HepG2 (cell line): Measurements from ENCODE around the gene DLG4. TPM values are rescaled to one million over a fixed set of nuclear protein-coding genes. Genes with fewer than 3 reads are reported as not detected.
A peak's percentile ranks its signal among the peaks of the same experiment; 100 is the strongest.

Experiments
- CENPX ChIP-seq: sonication (generic); formaldehyde crosslinking; IDR thresholded peaks from 2 replicates; pipeline ENCODE4 v1.9.0; 2021; ENCODE audit warnings: mild to moderate bottlenecking, missing genetic modification reagents, moderate library complexity
- DR1 ChIP-seq: sonication (generic); formaldehyde crosslinking; IDR thresholded peaks from 2 replicates; pipeline ENCODE4 v1.8.0; 2021; ENCODE audit warnings: mild to moderate bottlenecking, missing genetic modification reagents, inconsistent platforms
- FOXA1 ChIP-seq, 2 experiments: fragments of 450-650 bp in 1 of 2; sonication (generic) in 1 of 2; formaldehyde crosslinking in 1 of 2; IDR thresholded peaks; 2 replicates each; pipeline versions ENCODE4 v1.4.0 to v1.6.1; 2016 to 2020; ENCODE audit warnings: missing genetic modification reagents in 1 of 2
- FOXA3 ChIP-seq: IDR thresholded peaks from 2 replicates; pipeline ENCODE4 v1.6.1; 2016; ENCODE audit warnings: missing genetic modification reagents, missing compliant biosample characterization
- KDM6A ChIP-seq: IDR thresholded peaks from 2 replicates; pipeline ENCODE4 v1.6.1; 2016; ENCODE audit warnings: low read depth
- MLLT10 ChIP-seq: sonication (generic); formaldehyde crosslinking; IDR thresholded peaks from 2 replicates; pipeline ENCODE4 v1.4.0; 2020; ENCODE audit warnings: missing genetic modification reagents
- MTA1 ChIP-seq: sonication (generic); formaldehyde crosslinking; IDR thresholded peaks from 2 replicates; pipeline ENCODE4 v1.4.0; 2020; ENCODE audit warnings: missing genetic modification reagents, mild to moderate bottlenecking, borderline replicate concordance
- RELA ChIP-seq: sonication (generic); formaldehyde crosslinking; IDR thresholded peaks from 2 replicates; pipeline ENCODE4 v1.4.0; 2020; ENCODE audit warnings: missing genetic modification reagents
- SMAD3 ChIP-seq: sonication (generic); formaldehyde crosslinking; IDR thresholded peaks from 2 replicates; pipeline ENCODE4 v1.4.0; 2020; ENCODE audit warnings: missing genetic modification reagents
- ZBTB1 ChIP-seq: sonication (generic); formaldehyde crosslinking; IDR thresholded peaks from 2 replicates; pipeline ENCODE4 v1.4.0; 2020; ENCODE audit warnings: missing genetic modification reagents, borderline replicate concordance
- ZBTB21 ChIP-seq: sonication (generic); formaldehyde crosslinking; IDR thresholded peaks from 2 replicates; pipeline ENCODE4 v1.4.0; 2020; ENCODE audit warnings: missing genetic modification reagents
- ZFP37 ChIP-seq: sonication (generic); formaldehyde crosslinking; IDR thresholded peaks from 2 replicates; pipeline ENCODE4 v1.4.0; 2020; ENCODE audit warnings: missing genetic modification reagents, borderline replicate concordance
- ZMAT3 ChIP-seq: sonication (generic); formaldehyde crosslinking; conservative IDR thresholded peaks from 2 replicates; pipeline ENCODE4 v1.7.0; 2021; ENCODE audit warnings: missing genetic modification reagents
- ZMYM3 ChIP-seq: sonication (generic); formaldehyde crosslinking; IDR thresholded peaks from 2 replicates; pipeline ENCODE4 v1.5.1; 2020; ENCODE audit warnings: mild to moderate bottlenecking, missing genetic modification reagents
- ZNF24 ChIP-seq: fragments of 450-650 bp; IDR thresholded peaks from 2 replicates; pipeline ENCODE4 v1.6.1; 2017; ENCODE audit warnings: antibody characterized with exemption, mild to moderate bottlenecking
- ZNF281 ChIP-seq: sonication (generic); formaldehyde crosslinking; IDR thresholded peaks from 2 replicates; pipeline ENCODE4 v1.4.0; 2020; ENCODE audit warnings: missing genetic modification reagents, borderline replicate concordance
- ZNF430 ChIP-seq: sonication (generic); formaldehyde crosslinking; IDR thresholded peaks from 2 replicates; pipeline ENCODE4 v1.9.0; 2021; ENCODE audit warnings: mild to moderate bottlenecking, missing genetic modification reagents
- ZNF546 ChIP-seq: sonication (generic); formaldehyde crosslinking; conservative IDR thresholded peaks from 2 replicates; pipeline ENCODE4 v1.8.1; 2023; ENCODE audit warnings: mild to moderate bottlenecking, missing genetic modification reagents
- ZNF782 ChIP-seq: sonication (generic); formaldehyde crosslinking; IDR thresholded peaks from 2 replicates; pipeline ENCODE4 v1.4.0; 2020; ENCODE audit warnings: missing genetic modification reagents, mild to moderate bottlenecking, borderline replicate concordance
- polyA plus RNA-seq, 8 experiments: library from polyadenylated mRNA; depleted of rRNA in 3 of 8; stranded (reverse) in 7 of 8; unstranded in 1 of 8; fragments of >200 nt; fragmentation: Illumina TruSeq in 4 of 8; extraction: Trizol in 4 of 8; gene quantifications; 2 replicates each; pipeline versions ENCODE4 v1.2.1 to v1.2.3, GENCODE V29; 2011 to 2016; ENCODE audit warnings: low read depth in 4 of 8, missing spikeins in 1 of 8, mixed read lengths in 1 of 8; ENCODE audit not compliant: insufficient read depth in 1 of 8
- total RNA-seq, 5 experiments: library from RNA; depleted of rRNA; stranded (reverse); fragments of >200 nt; fragmentation: Illumina TruSeq; extraction: Trizol; gene quantifications; 2 replicates each; pipeline ENCODE4 v1.2.3, GENCODE V29; 2016; ENCODE audit warnings: low read depth in 1 of 5
- TF ChIP-seq, protein P1 (sequence below): sonication (generic); formaldehyde crosslinking; IDR thresholded peaks from 2 replicates; pipeline ENCODE4 v1.5.0; 2020; ENCODE audit warnings: mild to moderate bottlenecking, missing genetic modification reagents
- TF ChIP-seq, protein P2 (sequence below): sonication (generic); formaldehyde crosslinking; IDR thresholded peaks from 2 replicates; pipeline ENCODE4 v1.5.0; 2020; ENCODE audit warnings: mild to moderate bottlenecking, missing genetic modification reagents

Gene DLG4
- total and polyA plus RNA-seq, 2 of the 13 experiments (the other 11 are each of a cell fraction or from before 2014, with no cell fraction given) = 0.71 to 4.3 TPM

GRCh38 chr17:7179317-7180254, 40.0 kb downstream of the DLG4 start, which contains the start of gene ASGR1 (continued):
- TF ChIP-seq, protein P1, sequence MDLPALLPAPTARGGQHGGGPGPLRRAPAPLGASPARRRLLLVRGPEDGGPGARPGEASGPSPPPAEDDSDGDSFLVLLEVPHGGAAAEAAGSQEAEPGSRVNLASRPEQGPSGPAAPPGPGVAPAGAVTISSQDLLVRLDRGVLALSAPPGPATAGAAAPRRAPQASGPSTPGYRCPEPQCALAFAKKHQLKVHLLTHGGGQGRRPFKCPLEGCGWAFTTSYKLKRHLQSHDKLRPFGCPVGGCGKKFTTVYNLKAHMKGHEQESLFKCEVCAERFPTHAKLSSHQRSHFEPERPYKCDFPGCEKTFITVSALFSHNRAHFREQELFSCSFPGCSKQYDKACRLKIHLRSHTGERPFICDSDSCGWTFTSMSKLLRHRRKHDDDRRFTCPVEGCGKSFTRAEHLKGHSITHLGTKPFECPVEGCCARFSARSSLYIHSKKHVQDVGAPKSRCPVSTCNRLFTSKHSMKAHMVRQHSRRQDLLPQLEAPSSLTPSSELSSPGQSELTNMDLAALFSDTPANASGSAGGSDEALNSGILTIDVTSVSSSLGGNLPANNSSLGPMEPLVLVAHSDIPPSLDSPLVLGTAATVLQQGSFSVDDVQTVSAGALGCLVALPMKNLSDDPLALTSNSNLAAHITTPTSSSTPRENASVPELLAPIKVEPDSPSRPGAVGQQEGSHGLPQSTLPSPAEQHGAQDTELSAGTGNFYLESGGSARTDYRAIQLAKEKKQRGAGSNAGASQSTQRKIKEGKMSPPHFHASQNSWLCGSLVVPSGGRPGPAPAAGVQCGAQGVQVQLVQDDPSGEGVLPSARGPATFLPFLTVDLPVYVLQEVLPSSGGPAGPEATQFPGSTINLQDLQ = no peak
- TF ChIP-seq MTA1 (CRISPR knock-in tag) (peak; percentile 67; the same call in 1 of the 2 replicates), ZMAT3 (CRISPR knock-in tag) (peak; percentile 75; the same call in 1 of the 2 replicates), ZNF24 (peak; percentile 56), ZBTB21 (CRISPR knock-in tag) (peak; percentile 32; the same call in 1 of the 2 replicates), ZBTB1 (CRISPR knock-in tag) (no peak), RELA (CRISPR knock-in tag) (0 out of 2 replicates have a peak, but pooled peaks have one; percentile 60), KDM6A (CRISPR knock-in tag) (peak; percentile 88; the same call in 1 of the 2 replicates), ZFP37 (CRISPR knock-in tag) (peak; percentile 86; the same call in 1 of the 2 replicates), ZNF281 (CRISPR knock-in tag) (peak; percentile 97), FOXA3 (CRISPR knock-in tag) (peak; percentile 67), FOXA1 (IDR thresholded peaks at IDR 0.05) (no peak), FOXA1 (CRISPR knock-in tag; IDR thresholded peaks at IDR 0.05) (peak; percentile 86), SMAD3 (CRISPR knock-in tag) (peak; percentile 75), CENPX (CRISPR knock-in tag) (no peak), MLLT10 (CRISPR knock-in tag) (0 out of 2 replicates have a peak, but pooled peaks have one; percentile 12), ZNF782 (CRISPR knock-in tag) (no peak), DR1 (CRISPR knock-in tag) (0 out of 2 replicates have a peak, but pooled peaks have one; percentile 14), ZNF546 (CRISPR knock-in tag) (0 out of 2 replicates have a peak, but pooled peaks have one; percentile 72), ZNF430 (CRISPR knock-in tag) (peak; percentile 81), ZMYM3 (peak; percentile 100)
- TF ChIP-seq, protein P2, sequence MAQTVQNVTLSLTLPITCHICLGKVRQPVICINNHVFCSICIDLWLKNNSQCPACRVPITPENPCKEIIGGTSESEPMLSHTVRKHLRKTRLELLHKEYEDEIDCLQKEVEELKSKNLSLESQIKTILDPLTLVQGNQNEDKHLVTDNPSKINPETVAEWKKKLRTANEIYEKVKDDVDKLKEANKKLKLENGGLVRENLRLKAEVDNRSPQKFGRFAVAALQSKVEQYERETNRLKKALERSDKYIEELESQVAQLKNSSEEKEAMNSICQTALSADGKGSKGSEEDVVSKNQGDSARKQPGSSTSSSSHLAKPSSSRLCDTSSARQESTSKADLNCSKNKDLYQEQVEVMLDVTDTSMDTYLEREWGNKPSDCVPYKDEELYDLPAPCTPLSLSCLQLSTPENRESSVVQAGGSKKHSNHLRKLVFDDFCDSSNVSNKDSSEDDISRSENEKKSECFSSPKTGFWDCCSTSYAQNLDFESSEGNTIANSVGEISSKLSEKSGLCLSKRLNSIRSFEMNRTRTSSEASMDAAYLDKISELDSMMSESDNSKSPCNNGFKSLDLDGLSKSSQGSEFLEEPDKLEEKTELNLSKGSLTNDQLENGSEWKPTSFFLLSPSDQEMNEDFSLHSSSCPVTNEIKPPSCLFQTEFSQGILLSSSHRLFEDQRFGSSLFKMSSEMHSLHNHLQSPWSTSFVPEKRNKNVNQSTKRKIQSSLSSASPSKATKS = peak; percentile 87
